ENCODE data around the gene MAPRE2. TPM values are rescaled to one million over a fixed set of nuclear protein-coding genes. Genes with fewer than 3 reads are reported as not detected.

Gene MAPRE2
- polyA plus RNA-seq, 1 donor from 2014 or later = 58.9 TPM

DNA sequence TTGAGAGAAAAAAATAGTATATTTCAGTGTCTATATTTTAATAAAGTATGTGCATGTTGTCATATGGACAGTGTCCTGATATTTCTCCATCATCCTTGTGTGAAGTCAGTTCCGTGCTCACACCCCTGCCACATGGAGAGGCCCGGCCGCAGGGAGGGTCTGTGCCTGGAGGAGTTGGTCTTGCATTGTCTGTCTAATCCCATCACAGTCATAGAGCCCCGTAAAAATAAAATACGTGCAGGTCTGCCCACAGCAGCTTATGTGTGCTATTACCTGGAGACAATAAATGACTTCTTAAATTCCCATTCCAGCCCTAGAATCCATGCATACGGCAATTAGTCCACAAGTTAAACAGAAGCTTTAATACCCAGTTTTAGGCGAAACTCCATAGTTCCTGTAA lies 20.1 kb downstream of the MAPRE2 start:
- no peaks in the 10 kb centered on the region for H3F3A ChIP-seq (ENCODE audit: insufficient read depth, low read length, poor library complexity, severe bottlenecking)
- H3K27ac ChIP-seq (ENCODE audit: low read length) = no peak overlapping the region
- no peaks in the 10 kb centered on the region for H3K27me3 ChIP-seq (ENCODE audit: insufficient read depth, low read depth, low read length)
- H3K9me2 ChIP-seq (ENCODE audit: insufficient read depth, low read length) = no peaks in the 10 kb centered on the region
- H3K9me3 ChIP-seq (ENCODE audit: low read length) = no peaks in the 10 kb centered on the region
- no peak overlapping the region for H2AFZ ChIP-seq (ENCODE audit: low read depth, low read length)
- no peak overlapping the region for H3K4me2 ChIP-seq (ENCODE audit: low read length)
- TF ChIP-seq MXI1 (conservative IDR thresholded peaks at IDR 0.05; ENCODE audit: poor library complexity, severe bottlenecking) (no peak), EZH2 (IDR thresholded peaks at IDR 0.05; ENCODE audit: borderline replicate concordance, insufficient read depth, low read length, poor library complexity, severe bottlenecking) (no peak), POLR2AphosphoS5 (IDR thresholded peaks at IDR 0.05) (no peak), SMC3 (conservative IDR thresholded peaks at IDR 0.05; ENCODE audit: poor library complexity) (no peak), RAD21 (conservative IDR thresholded peaks at IDR 0.05) (no peak), EP300 (conservative IDR thresholded peaks at IDR 0.05; ENCODE audit: poor library complexity, severe bottlenecking) (no peak), TAF1 (IDR thresholded peaks at IDR 0.05; ENCODE audit: low read depth) (no peak)
- TF ChIP-seq, protein P1, sequence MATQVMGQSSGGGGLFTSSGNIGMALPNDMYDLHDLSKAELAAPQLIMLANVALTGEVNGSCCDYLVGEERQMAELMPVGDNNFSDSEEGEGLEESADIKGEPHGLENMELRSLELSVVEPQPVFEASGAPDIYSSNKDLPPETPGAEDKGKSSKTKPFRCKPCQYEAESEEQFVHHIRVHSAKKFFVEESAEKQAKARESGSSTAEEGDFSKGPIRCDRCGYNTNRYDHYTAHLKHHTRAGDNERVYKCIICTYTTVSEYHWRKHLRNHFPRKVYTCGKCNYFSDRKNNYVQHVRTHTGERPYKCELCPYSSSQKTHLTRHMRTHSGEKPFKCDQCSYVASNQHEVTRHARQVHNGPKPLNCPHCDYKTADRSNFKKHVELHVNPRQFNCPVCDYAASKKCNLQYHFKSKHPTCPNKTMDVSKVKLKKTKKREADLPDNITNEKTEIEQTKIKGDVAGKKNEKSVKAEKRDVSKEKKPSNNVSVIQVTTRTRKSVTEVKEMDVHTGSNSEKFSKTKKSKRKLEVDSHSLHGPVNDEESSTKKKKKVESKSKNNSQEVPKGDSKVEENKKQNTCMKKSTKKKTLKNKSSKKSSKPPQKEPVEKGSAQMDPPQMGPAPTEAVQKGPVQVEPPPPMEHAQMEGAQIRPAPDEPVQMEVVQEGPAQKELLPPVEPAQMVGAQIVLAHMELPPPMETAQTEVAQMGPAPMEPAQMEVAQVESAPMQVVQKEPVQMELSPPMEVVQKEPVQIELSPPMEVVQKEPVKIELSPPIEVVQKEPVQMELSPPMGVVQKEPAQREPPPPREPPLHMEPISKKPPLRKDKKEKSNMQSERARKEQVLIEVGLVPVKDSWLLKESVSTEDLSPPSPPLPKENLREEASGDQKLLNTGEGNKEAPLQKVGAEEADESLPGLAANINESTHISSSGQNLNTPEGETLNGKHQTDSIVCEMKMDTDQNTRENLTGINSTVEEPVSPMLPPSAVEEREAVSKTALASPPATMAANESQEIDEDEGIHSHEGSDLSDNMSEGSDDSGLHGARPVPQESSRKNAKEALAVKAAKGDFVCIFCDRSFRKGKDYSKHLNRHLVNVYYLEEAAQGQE (IDR thresholded peaks at IDR 0.05; ENCODE audit: borderline replicate concordance) = no peak
- TF ChIP-seq, protein P2, sequence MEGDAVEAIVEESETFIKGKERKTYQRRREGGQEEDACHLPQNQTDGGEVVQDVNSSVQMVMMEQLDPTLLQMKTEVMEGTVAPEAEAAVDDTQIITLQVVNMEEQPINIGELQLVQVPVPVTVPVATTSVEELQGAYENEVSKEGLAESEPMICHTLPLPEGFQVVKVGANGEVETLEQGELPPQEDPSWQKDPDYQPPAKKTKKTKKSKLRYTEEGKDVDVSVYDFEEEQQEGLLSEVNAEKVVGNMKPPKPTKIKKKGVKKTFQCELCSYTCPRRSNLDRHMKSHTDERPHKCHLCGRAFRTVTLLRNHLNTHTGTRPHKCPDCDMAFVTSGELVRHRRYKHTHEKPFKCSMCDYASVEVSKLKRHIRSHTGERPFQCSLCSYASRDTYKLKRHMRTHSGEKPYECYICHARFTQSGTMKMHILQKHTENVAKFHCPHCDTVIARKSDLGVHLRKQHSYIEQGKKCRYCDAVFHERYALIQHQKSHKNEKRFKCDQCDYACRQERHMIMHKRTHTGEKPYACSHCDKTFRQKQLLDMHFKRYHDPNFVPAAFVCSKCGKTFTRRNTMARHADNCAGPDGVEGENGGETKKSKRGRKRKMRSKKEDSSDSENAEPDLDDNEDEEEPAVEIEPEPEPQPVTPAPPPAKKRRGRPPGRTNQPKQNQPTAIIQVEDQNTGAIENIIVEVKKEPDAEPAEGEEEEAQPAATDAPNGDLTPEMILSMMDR (IDR thresholded peaks at IDR 0.05; ENCODE audit: poor library complexity, severe bottlenecking) = no peak
- H3K36me3 ChIP-seq (ENCODE audit: insufficient read depth, low read length) = no peaks in the 10 kb centered on the region
- H3K79me2 ChIP-seq (replicated peaks; ENCODE audit: insufficient read depth, low read length) = peaks cover 69% of the 10 kb centered on the region
- peaks cover 26% of the 10 kb centered on the region for H4K20me1 ChIP-seq (ENCODE audit: insufficient read depth)
- no peak overlapping the region for H3K4me3 ChIP-seq (ENCODE audit: low read length)
- no peak overlapping the region for H3K9ac ChIP-seq (ENCODE audit: low read length)

DNA sequence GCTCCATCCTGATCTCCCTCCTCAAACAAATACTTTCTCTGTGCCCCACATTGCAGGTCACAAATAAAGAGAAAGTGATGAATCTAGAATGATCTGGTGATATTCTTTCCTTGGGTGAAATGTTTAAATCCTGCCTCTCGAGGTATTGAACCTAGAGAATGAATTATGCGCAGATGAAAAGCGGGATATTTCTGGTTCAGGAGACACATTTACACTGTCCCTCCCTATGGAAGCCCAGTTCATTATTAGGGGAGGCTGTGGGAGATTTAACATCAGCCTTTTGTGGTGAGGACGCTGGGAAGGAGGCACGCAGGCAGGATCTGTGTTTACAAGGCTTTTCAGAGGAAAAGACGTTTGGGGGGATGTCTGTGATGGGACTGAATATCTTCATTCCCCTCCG lies 20.6 kb downstream of the MAPRE2 start:
- TF ChIP-seq POLR2AphosphoS5 (IDR thresholded peaks at IDR 0.05) (no peak), MXI1 (conservative IDR thresholded peaks at IDR 0.05; ENCODE audit: poor library complexity, severe bottlenecking) (no peak), EZH2 (IDR thresholded peaks at IDR 0.05; ENCODE audit: borderline replicate concordance, insufficient read depth, low read length, poor library complexity, severe bottlenecking) (no peak), TAF1 (IDR thresholded peaks at IDR 0.05; ENCODE audit: low read depth) (no peak), RAD21 (conservative IDR thresholded peaks at IDR 0.05) (no peak), SMC3 (conservative IDR thresholded peaks at IDR 0.05; ENCODE audit: poor library complexity) (no peak), EP300 (conservative IDR thresholded peaks at IDR 0.05; ENCODE audit: poor library complexity, severe bottlenecking) (no peak)
- TF ChIP-seq, protein P2 (IDR thresholded peaks at IDR 0.05; ENCODE audit: poor library complexity, severe bottlenecking) = no peak
- TF ChIP-seq, protein P1 (IDR thresholded peaks at IDR 0.05; ENCODE audit: borderline replicate concordance) = no peak
- Histone ChIP-seq H3K9me3 (ENCODE audit: low read length) (no peaks in the 10 kb centered on the region), H3K36me3 (ENCODE audit: insufficient read depth, low read length) (no peaks in the 10 kb centered on the region), H3K79me2 (replicated peaks; ENCODE audit: insufficient read depth, low read length) (peaks cover 65% of the 10 kb centered on the region), H3K27ac (ENCODE audit: low read length) (no peak overlapping the region), H3K4me3 (ENCODE audit: low read length) (no peak overlapping the region), H2AFZ (ENCODE audit: low read depth, low read length) (no peak overlapping the region), H3K9ac (ENCODE audit: low read length) (no peak overlapping the region), H3K9me2 (ENCODE audit: insufficient read depth, low read length) (no peaks in the 10 kb centered on the region), H3K27me3 (ENCODE audit: insufficient read depth, low read depth, low read length) (no peaks in the 10 kb centered on the region), H3K4me2 (ENCODE audit: low read length) (no peak overlapping the region), H4K20me1 (ENCODE audit: insufficient read depth) (peaks cover 26% of the 10 kb centered on the region), H3F3A (ENCODE audit: insufficient read depth, low read length, poor library complexity, severe bottlenecking) (no peaks in the 10 kb centered on the region)
